Measurements from ENCODE around the gene PHF5A. TPM values are rescaled to one million over a fixed set of nuclear protein-coding genes. Genes with fewer than 3 reads are reported as not detected.

Gene PHF5A
- total and polyA plus RNA-seq, 2 of the 8 experiments (the other 6 are each of a cell fraction or from before 2014, with no cell fraction given), result 119 to 135 TPM

DNA sequence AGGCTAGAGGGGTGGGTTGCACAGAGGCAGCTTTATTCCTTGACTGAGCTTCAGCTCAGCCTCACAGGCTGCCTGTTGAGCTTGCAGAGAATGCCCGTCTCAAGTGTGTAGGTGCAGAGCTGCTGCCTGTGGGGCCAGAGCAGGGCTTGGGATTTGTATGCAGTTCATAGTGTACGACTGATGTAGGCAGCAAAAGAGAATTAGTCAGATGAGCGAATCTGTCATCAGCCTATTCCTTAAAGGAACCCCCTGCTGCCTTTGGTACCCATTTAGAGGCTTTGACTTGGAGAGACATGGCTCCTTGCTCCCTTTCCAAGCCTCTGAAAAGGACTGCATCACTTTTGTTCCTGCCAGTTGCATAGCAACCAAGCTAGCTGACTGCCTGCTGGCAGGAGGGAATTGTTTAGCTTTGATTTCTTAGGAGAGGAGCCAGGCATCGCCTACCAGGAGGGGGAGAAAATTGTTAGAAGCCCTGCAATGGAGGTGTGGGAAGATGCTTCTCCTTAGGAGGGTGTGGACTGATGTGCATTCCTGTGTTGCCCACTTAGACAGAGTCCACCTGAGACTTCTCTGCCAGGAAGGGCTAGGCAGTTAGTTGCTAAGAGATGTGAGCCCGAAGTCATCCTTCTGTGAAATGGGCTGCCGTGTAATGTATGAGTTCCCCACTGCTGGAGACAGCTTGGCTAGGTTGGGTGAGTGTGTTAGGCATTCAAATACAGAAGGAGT is 11.3 kb upstream of the PHF5A start:
- Histone ChIP-seq H4K5ac (ENCODE audit: insufficient read length, low read depth, low read length) (no peak overlapping the region), H3K23ac (ENCODE audit: insufficient read length) (no peak overlapping the region), H2AFZ (ENCODE audit: low read length) (no peak overlapping the region), H3K9me3 (ENCODE audit: insufficient read depth in 2 of 2, low read depth in 1 of 2, low read length in 1 of 2) (no peaks in the 10 kb centered on the region), H4K8ac (ENCODE audit: extremely low read depth, insufficient read depth, low read length) (no peak overlapping the region), H2BK15ac (ENCODE audit: low read length) (peak overlapping the region; percentile 40; the same call in 1 of the 2 replicates), H3K79me2 (ENCODE audit: control insufficient read depth in 1 of 2, insufficient read depth in 2 of 2, low read length in 2 of 2) (peaks cover 3 to 78% of the 10 kb centered on the region in 2 experiments; a peak in 3 of 4 replicates), H3K27ac (ENCODE audit: low read depth, low read length) (peak overlapping the region; percentile 20; the same call in 1 of the 2 replicates), H2BK12ac (ENCODE audit: low read depth, low read length) (0 out of 2 replicates have a peak overlapping the region, but pooled peaks have one; percentile 29), H2BK120ac (replicated peaks; ENCODE audit: low read depth, low read length) (no peak overlapping the region), H3K4ac (replicated peaks; ENCODE audit: insufficient read length, low read depth, low read length) (peak overlapping the region; percentile 33), H3K4me2 (ENCODE audit: insufficient read depth in 1 of 2, low read depth in 2 of 2, low read length in 2 of 2) (peak overlapping the region; percentile 20 to 34; a peak in 3 of 4 replicates), H4K20me1 (replicated peaks in 1 of 2; ENCODE audit: control insufficient read depth in 1 of 2, insufficient read depth in 2 of 2, low read length in 2 of 2) (peaks cover 4 to 24% of the 10 kb centered on the region in 2 experiments), H3K9ac (replicated peaks in 1 of 4; ENCODE audit: extremely low read depth in 1 of 4, low read depth in 3 of 4, low read length in 3 of 4) (peak overlapping the region in 1 of 4 experiments; percentile 13; a peak in 3 of 7 replicates), H3K4me1 (replicated peaks in 1 of 4; ENCODE audit: control insufficient read depth in 3 of 4, insufficient read depth in 4 of 4, low read length in 3 of 4) (peaks cover 24 to 39% (median 26%) of the 10 kb centered on the region in 4 experiments), H2BK20ac (ENCODE audit: low read length) (peak overlapping the region; percentile 84; the same call in 1 of the 2 replicates), H3K14ac (ENCODE audit: insufficient read length) (no peak overlapping the region), H3K4me3 (ENCODE audit: extremely low read depth in 1 of 4, insufficient read depth in 2 of 4, low read depth in 3 of 4, low read length in 4 of 4) (peak overlapping the region in 2 of 4 experiments; percentile 0 to 11; a peak in 2 of 8 replicates), H4K91ac (replicated peaks; ENCODE audit: insufficient read length, low read length) (peak overlapping the region; percentile 41), H3K23me2 (ENCODE audit: low read depth, low read length) (no peaks in the 10 kb centered on the region), H3K79me1 (ENCODE audit: low read depth, low read length) (peaks cover 29% of the 10 kb centered on the region), H3K36me3 (ENCODE audit: control insufficient read depth in 2 of 4, insufficient read depth in 4 of 4, low read length in 3 of 4) (no peaks in the 10 kb centered on the region; a peak in 1 of 8 replicates), H3K18ac (ENCODE audit: extremely low read depth, low read length) (peak overlapping the region; percentile 56), H3K27me3 (replicated peaks in 1 of 4; ENCODE audit: control insufficient read depth in 3 of 4, extremely low read depth in 1 of 4, insufficient read depth in 3 of 4, low read length in 3 of 4) (no peaks in the 10 kb centered on the region), H3K56ac (replicated peaks; ENCODE audit: insufficient read length, low read depth, low read length) (no peak overlapping the region), H2AK5ac (ENCODE audit: low read depth, low read length) (no peak overlapping the region; the same call in none of the 2 replicates), H2BK5ac (ENCODE audit: low read depth, low read length) (0 out of 2 replicates have a peak overlapping the region, but pooled peaks have one; percentile 32)
- 67% methylated on average over 6 of the region's 6 CpGs; no CpG with 5 or more reads in 1 of the 2 experiments for WGBS, 2 experiments (ENCODE audit: extremely low coverage in 1 of 2, insufficient coverage in 1 of 2, insufficient read length in 1 of 2, insufficient replicate concordance in 2 of 2, low coverage in 1 of 2, low lambda C conversion rate in 2 of 2, missing lambda C conversion rate in 1 of 2)
- peak; percentile 21 to 61 for DNase-seq (ENCODE audit: low read depth in 1 of 2, low spot score in 2 of 2)
- CTCF ChIA-PET (ENCODE audit: partially characterized antibody), result interaction anchor here (0.9 to 7.8 kb wide), 13 partner anchors 11 to 242 kb away, joined by 3 to 79 read pairs (median 5); partner anchors contain the start of genes ACO2 and PHF5A
- peak; percentile 93 for FAIRE-seq
- POLR2A ChIA-PET (ENCODE audit: partially characterized antibody), result interaction anchor here (0.6 to 30.6 kb wide), 13 partner anchors 8 to 175 kb away, joined by 3 to 887 read pairs (median 4); partner anchors contain the start of genes ACO2, PHF5A, TEF and TOB2
- TF ChIP-seq SUZ12 (IDR thresholded peaks at IDR 0.05; ENCODE audit: low read length) (no peak), NANOG (IDR thresholded peaks at IDR 0.05; ENCODE audit: insufficient read depth, low read depth, low read length, poor library complexity, severe bottlenecking) (peak; percentile 36), POLR2A (IDR thresholded peaks at IDR 0.05; ENCODE audit: control extremely low read depth in 1 of 2, low read depth in 2 of 2, low read length in 2 of 2) (no peak), HDAC2 (IDR thresholded peaks at IDR 0.05; ENCODE audit: borderline replicate concordance in 1 of 2, low read depth in 2 of 2, low read length in 2 of 2) (0 out of 4 replicates have a peak, but pooled peaks of 1 of the 2 experiments have one; percentile 35), RAD21 (IDR thresholded peaks at IDR 0.05 in 1 of 2, conservative IDR thresholded peaks at IDR 0.05 in 1 of 2; ENCODE audit: low read depth in 2 of 2, low read length in 2 of 2) (peak; percentile 17 to 21; a peak in 2 of 4 replicates), SIN3A (conservative IDR thresholded peaks at IDR 0.05 in 1 of 2, IDR thresholded peaks at IDR 0.05 in 1 of 2; ENCODE audit: low read depth in 1 of 2, low read length in 2 of 2) (peak in 1 of 2 experiments; percentile 62; a peak in 1 of 4 replicates)

Measured in H1 (cell line).